Measurements from ENCODE around the gene NAGPA. TPM values are rescaled to one million over a fixed set of nuclear protein-coding genes. Genes with fewer than 3 reads are reported as not detected.

The NAGPA gene
- total and polyA plus RNA-seq, 2 of the 8 experiments (the other 6 are each of a cell fraction or from before 2014, with no cell fraction given) = 10.1 to 13.2 TPM

DNA sequence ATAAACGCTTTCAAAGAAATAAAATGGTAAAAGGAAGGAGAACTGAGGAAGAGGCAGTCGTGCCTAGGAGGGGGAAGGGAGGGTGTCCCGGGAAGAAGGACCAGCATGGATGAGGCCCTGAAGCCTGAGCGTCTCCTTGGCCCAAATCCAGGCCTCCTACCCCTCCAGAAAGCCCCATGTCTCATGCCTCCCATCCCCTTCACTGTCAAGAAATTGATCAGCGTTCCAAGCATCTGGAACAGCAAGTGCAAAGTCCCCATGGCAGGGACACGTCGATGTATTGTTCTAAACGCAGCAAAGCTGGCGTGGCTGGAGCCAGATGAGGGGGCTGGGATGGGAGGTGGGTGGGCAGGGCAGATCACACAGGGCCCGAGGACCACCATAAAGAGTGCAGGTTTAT lies 53.0 kb downstream of the NAGPA start (continued):
- TF ChIP-seq, protein P1, sequence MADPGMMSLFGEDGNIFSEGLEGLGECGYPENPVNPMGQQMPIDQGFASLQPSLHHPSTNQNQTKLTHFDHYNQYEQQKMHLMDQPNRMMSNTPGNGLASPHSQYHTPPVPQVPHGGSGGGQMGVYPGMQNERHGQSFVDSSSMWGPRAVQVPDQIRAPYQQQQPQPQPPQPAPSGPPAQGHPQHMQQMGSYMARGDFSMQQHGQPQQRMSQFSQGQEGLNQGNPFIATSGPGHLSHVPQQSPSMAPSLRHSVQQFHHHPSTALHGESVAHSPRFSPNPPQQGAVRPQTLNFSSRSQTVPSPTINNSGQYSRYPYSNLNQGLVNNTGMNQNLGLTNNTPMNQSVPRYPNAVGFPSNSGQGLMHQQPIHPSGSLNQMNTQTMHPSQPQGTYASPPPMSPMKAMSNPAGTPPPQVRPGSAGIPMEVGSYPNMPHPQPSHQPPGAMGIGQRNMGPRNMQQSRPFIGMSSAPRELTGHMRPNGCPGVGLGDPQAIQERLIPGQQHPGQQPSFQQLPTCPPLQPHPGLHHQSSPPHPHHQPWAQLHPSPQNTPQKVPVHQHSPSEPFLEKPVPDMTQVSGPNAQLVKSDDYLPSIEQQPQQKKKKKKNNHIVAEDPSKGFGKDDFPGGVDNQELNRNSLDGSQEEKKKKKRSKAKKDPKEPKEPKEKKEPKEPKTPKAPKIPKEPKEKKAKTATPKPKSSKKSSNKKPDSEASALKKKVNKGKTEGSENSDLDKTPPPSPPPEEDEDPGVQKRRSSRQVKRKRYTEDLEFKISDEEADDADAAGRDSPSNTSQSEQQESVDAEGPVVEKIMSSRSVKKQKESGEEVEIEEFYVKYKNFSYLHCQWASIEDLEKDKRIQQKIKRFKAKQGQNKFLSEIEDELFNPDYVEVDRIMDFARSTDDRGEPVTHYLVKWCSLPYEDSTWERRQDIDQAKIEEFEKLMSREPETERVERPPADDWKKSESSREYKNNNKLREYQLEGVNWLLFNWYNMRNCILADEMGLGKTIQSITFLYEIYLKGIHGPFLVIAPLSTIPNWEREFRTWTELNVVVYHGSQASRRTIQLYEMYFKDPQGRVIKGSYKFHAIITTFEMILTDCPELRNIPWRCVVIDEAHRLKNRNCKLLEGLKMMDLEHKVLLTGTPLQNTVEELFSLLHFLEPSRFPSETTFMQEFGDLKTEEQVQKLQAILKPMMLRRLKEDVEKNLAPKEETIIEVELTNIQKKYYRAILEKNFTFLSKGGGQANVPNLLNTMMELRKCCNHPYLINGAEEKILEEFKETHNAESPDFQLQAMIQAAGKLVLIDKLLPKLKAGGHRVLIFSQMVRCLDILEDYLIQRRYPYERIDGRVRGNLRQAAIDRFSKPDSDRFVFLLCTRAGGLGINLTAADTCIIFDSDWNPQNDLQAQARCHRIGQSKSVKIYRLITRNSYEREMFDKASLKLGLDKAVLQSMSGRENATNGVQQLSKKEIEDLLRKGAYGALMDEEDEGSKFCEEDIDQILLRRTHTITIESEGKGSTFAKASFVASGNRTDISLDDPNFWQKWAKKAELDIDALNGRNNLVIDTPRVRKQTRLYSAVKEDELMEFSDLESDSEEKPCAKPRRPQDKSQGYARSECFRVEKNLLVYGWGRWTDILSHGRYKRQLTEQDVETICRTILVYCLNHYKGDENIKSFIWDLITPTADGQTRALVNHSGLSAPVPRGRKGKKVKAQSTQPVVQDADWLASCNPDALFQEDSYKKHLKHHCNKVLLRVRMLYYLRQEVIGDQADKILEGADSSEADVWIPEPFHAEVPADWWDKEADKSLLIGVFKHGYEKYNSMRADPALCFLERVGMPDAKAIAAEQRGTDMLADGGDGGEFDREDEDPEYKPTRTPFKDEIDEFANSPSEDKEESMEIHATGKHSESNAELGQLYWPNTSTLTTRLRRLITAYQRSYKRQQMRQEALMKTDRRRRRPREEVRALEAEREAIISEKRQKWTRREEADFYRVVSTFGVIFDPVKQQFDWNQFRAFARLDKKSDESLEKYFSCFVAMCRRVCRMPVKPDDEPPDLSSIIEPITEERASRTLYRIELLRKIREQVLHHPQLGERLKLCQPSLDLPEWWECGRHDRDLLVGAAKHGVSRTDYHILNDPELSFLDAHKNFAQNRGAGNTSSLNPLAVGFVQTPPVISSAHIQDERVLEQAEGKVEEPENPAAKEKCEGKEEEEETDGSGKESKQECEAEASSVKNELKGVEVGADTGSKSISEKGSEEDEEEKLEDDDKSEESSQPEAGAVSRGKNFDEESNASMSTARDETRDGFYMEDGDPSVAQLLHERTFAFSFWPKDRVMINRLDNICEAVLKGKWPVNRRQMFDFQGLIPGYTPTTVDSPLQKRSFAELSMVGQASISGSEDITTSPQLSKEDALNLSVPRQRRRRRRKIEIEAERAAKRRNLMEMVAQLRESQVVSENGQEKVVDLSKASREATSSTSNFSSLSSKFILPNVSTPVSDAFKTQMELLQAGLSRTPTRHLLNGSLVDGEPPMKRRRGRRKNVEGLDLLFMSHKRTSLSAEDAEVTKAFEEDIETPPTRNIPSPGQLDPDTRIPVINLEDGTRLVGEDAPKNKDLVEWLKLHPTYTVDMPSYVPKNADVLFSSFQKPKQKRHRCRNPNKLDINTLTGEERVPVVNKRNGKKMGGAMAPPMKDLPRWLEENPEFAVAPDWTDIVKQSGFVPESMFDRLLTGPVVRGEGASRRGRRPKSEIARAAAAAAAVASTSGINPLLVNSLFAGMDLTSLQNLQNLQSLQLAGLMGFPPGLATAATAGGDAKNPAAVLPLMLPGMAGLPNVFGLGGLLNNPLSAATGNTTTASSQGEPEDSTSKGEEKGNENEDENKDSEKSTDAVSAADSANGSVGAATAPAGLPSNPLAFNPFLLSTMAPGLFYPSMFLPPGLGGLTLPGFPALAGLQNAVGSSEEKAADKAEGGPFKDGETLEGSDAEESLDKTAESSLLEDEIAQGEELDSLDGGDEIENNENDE (IDR thresholded peaks at IDR 0.05; ENCODE audit: insufficient replicate concordance, low read length) = no peak
- no peak for TF ChIP-seq BACH1 (IDR thresholded peaks at IDR 0.05; ENCODE audit: low read length)
- TF ChIP-seq JUND (IDR thresholded peaks at IDR 0.05; ENCODE audit: low read length) = no peak
- TF ChIP-seq GABPA (IDR thresholded peaks at IDR 0.05; ENCODE audit: borderline replicate concordance, insufficient read depth, low read length) = no peak
- TF ChIP-seq MAFK (IDR thresholded peaks at IDR 0.05; ENCODE audit: low read depth, low read length) = no peak
- TF ChIP-seq POU5F1 (IDR thresholded peaks at IDR 0.05; ENCODE audit: low read depth, low read length) = no peak
- no peak for TF ChIP-seq CBX8 (IDR thresholded peaks at IDR 0.05; ENCODE audit: borderline replicate concordance, low read depth, low read length)
- TF ChIP-seq CHD1 (IDR thresholded peaks at IDR 0.05; ENCODE audit: low read depth, low read length) = no peak
- no peak for TF ChIP-seq NRF1 (IDR thresholded peaks at IDR 0.05; ENCODE audit: low read depth, low read length)
- no peak for TF ChIP-seq RNF2 (IDR thresholded peaks at IDR 0.05; ENCODE audit: borderline replicate concordance, low read depth, low read length, missing control alignments, poor library complexity, severe bottlenecking)

Data from H1 (cell line).